Panc1 (cell line): Measurements from ENCODE around the gene CDC42. TPM values are rescaled to one million over a fixed set of nuclear protein-coding genes. Genes with fewer than 3 reads are reported as not detected.

Source experiments
- ATAC-seq: fragments of 200-7000 bp; cut with Tn5 transposase; 2 replicates; pipeline ENCODE4 v1.9.1; 2020; ENCODE audit warnings: mild to moderate bottlenecking, moderate library complexity
- BruUV-seq: library from RNA; stranded (reverse); fragments of 400-500 nt; replicated peaks from 2 replicates; lab custom pipeline; 2021; lab: Mats Ljungman, UMichigan
- CTCF ChIA-PET: fragments of 300-600 bp; sonication (Branson Sonifier 250); formaldehyde crosslinking; loops from one replicate; lab custom pipeline; 2022; ENCODE audit warnings: antibody characterized with exemption; lab: Charles Lee
- POLR2A ChIA-PET: fragments of 300-600 bp; sonication (Branson Sonifier 250); formaldehyde crosslinking; loops from one replicate; lab custom pipeline; 2022; ENCODE audit warnings: antibody characterized with exemption; lab: Charles Lee
- DNase-seq: peaks from one replicate; pipeline ENCODE4 v3.0.0-alpha.2; 2010; ENCODE audit warnings: low read depth, low spot score
- H3K27ac ChIP-seq: 2 replicates; pipeline ENCODE4 v1.5.1; 2011; ENCODE audit warnings: mild to moderate bottlenecking, low read length, inconsistent platforms
- H3K27me3 ChIP-seq: fragments of 200-500 bp; sonication (Bioruptor generic); 2 replicates; pipeline ENCODE4 v1.6.0; 2014; ENCODE audit warnings: low read length, inconsistent platforms; ENCODE audit not compliant: control insufficient read depth, insufficient read depth
- H3K36me3 ChIP-seq: fragments of 200-500 bp; sonication (Bioruptor generic); 2 replicates; pipeline ENCODE4 v1.5.1; 2014; ENCODE audit warnings: inconsistent platforms, mild to moderate bottlenecking, low read length, moderate library complexity; ENCODE audit not compliant: control insufficient read depth, insufficient read depth
- H3K4me1 ChIP-seq: 2 replicates; pipeline ENCODE4 v1.5.1; 2011; ENCODE audit warnings: inconsistent platforms, mild to moderate bottlenecking, low read length, moderate library complexity; ENCODE audit not compliant: control insufficient read depth, insufficient read depth
- H3K4me3 ChIP-seq, 2 experiments: 2 replicates each; pipeline ENCODE4 v1.5.1; 2011 to 2012; ENCODE audit warnings: low read depth in 2 of 2, low read length in 2 of 2, mild to moderate bottlenecking in 2 of 2, inconsistent platforms in 1 of 2, moderate library complexity in 1 of 2
- H3K9me3 ChIP-seq: fragments of 200-500 bp; sonication (Bioruptor generic); 2 replicates; pipeline ENCODE4 v1.5.1; 2014; ENCODE audit warnings: low read depth, mild to moderate bottlenecking, inconsistent platforms, low read length, moderate library complexity; ENCODE audit not compliant: control insufficient read depth, insufficient read depth
- CTCF ChIP-seq: fragments of 450-650 bp; IDR thresholded peaks from 2 replicates; pipeline ENCODE4 v1.5.1; 2017; ENCODE audit warnings: mild to moderate bottlenecking
- POLR2AphosphoS5 ChIP-seq: IDR thresholded peaks from 2 replicates; pipeline ENCODE4 v1.6.1; 2012; ENCODE audit warnings: mild to moderate bottlenecking, low read depth, low read length, moderate library complexity
- REST ChIP-seq, 2 experiments: IDR thresholded peaks; 2 replicates each; pipeline ENCODE4 v1.6.1; 2011 to 2012; ENCODE audit warnings: low read depth in 2 of 2, control low read depth in 1 of 2, low read length in 1 of 2, mild to moderate bottlenecking in 1 of 2, moderate library complexity in 1 of 2; ENCODE audit not compliant: insufficient read depth in 1 of 2
- SIN3A ChIP-seq: IDR thresholded peaks from 2 replicates; pipeline ENCODE4 v1.6.1; 2012; ENCODE audit warnings: low read depth, mild to moderate bottlenecking, low read length, moderate library complexity, borderline replicate concordance; ENCODE audit not compliant: insufficient read depth
- TCF7L2 ChIP-seq: IDR thresholded peaks from 2 replicates; pipeline ENCODE4 v1.6.1; 2011; ENCODE audit warnings: mild to moderate bottlenecking, low read depth, low read length, inconsistent platforms
- in situ Hi-C: cut with HindIII; loops from 2 replicates; pipeline ENCODE4 v1.10.0; 2016; ENCODE audit warnings: low sequenced_read_pairs, low pct_unique_long_range_greater_than_20kb
- intact Hi-C: fragments of 100-400 bp; cut with micrococcal nuclease; formaldehyde crosslinking; loops from one replicate; pipeline ENCODE4 v1.10.0; 2022; ENCODE audit not compliant: unreplicated experiment
- total RNA-seq: library from RNA; stranded (reverse); gene quantifications from one replicate; pipeline ENCODE4 v1.2.1, GENCODE V29; 2021; ENCODE audit not compliant: unreplicated experiment

The CDC42 gene
- total RNA-seq, 1 experiment from 2014 or later, result 240 TPM

GRCh38 chr1:22133247-22133930, 80.9 kb downstream of the CDC42 start:
- TF ChIP-seq REST (IDR thresholded peaks at IDR 0.05; ENCODE audit: insufficient read depth in 1 of 2, low read depth in 2 of 2, low read length in 1 of 2), result no peak
- TF ChIP-seq POLR2AphosphoS5, result no peak
- no peak for TF ChIP-seq TCF7L2
- TF ChIP-seq CTCF, result no peak
- no peak for TF ChIP-seq SIN3A
- BruUV-seq, result no TSS peak
- H3K4me1 ChIP-seq, result peaks cover 38% of the 10 kb centered on the region
- ChIA-PET CTCF (interaction anchor here (0.6 kb wide), 1 partner anchor 289 kb away, joined by 3 read pairs; no protein-coding TSS in a partner anchor), POLR2A (interaction anchor here (0.7 kb wide), 1 partner anchor 61 kb away, joined by 3 read pairs; no protein-coding TSS in a partner anchor)
- ATAC-seq, result peak; percentile 18
- intact Hi-C loops (loop anchor here (2.0 to 10.0 kb wide), 2 partner anchors 141 to 283 kb away; no protein-coding TSS in a partner anchor), in situ Hi-C loops (no loop called here)
- no peak overlapping the region for H3K27ac ChIP-seq
- no peaks in the 10 kb centered on the region for H3K9me3 ChIP-seq
- H3K36me3 ChIP-seq, result no peaks in the 10 kb centered on the region
- H3K27me3 ChIP-seq, result no peaks in the 10 kb centered on the region
- no peak for DNase-seq
- no peak overlapping the region for H3K4me3 ChIP-seq

- no TSS peak for BruUV-seq
These were observed 81.4 kb downstream of the CDC42 start for GRCh38 chr1:22133931-22134324.

More at GRCh38 chr1:22133931-22134324, 81.4 kb downstream of the CDC42 start:
- Histone ChIP-seq H3K9me3 (no peaks in the 10 kb centered on the region), H3K27ac (no peak overlapping the region), H3K36me3 (no peaks in the 10 kb centered on the region), H3K4me1 (peaks cover 38% of the 10 kb centered on the region), H3K4me3 (no peak overlapping the region), H3K27me3 (no peaks in the 10 kb centered on the region)
- DNase-seq (no peak), ATAC-seq (no peak)
- TF ChIP-seq REST (IDR thresholded peaks at IDR 0.05; ENCODE audit: insufficient read depth in 1 of 2, low read depth in 2 of 2, low read length in 1 of 2) (no peak), CTCF (no peak), SIN3A (no peak), TCF7L2 (no peak), POLR2AphosphoS5 (no peak)
- in situ Hi-C loops (no loop called here), intact Hi-C loops (loop anchor here (2.0 to 10.0 kb wide), 2 partner anchors 141 to 283 kb away; no protein-coding TSS in a partner anchor)
- ChIA-PET CTCF (interaction anchor here (0.6 kb wide), 1 partner anchor 289 kb away, joined by 3 read pairs; no protein-coding TSS in a partner anchor), POLR2A (interaction anchor here (0.7 kb wide), 1 partner anchor 62 kb away, joined by 3 read pairs; no protein-coding TSS in a partner anchor)
